Ovary (tissue), 9 donors: ENCODE results near the gene ZNF772. TPM values are rescaled to one million over a fixed set of nuclear protein-coding genes. Genes with fewer than 3 reads are reported as not detected.
A peak's percentile ranks its signal among the peaks of the same experiment; 100 is the strongest.
"Not testable (repeated sequence)": the region's sequence is repeated elsewhere in the genome, so short reads cannot be mapped to it uniquely, and the experiment has no call there.

ENCODE experiments used
- DNase-seq, 5 donors: peaks; one replicate each; pipeline ENCODE4 v3.0.0-alpha.2; 2019 to 2020
- H3K27ac ChIP-seq, 2 donors: fragments of 200-600 bp; one replicate each; pipeline versions ENCODE4 v1.5.1 to v1.8.0; 2019 to 2022
- H3K27me3 ChIP-seq: fragments of 200-600 bp; one replicate; pipeline ENCODE4 v1.8.0; 2022
- H3K36me3 ChIP-seq: fragments of 200-600 bp; sonication (generic); one replicate; pipeline ENCODE4 v1.5.1; 2019
- H3K4me1 ChIP-seq: one replicate; pipeline ENCODE4 v1.8.1; 2013; ENCODE audit warnings: mild to moderate bottlenecking, moderate library complexity; ENCODE audit not compliant: insufficient read depth
- H3K4me3 ChIP-seq: fragments of 200-600 bp; sonication (generic); one replicate; pipeline ENCODE4 v1.5.1; 2017
- H3K9me3 ChIP-seq, 2 donors: fragments of 200-600 bp in 1 of 2; sonication (generic) in 1 of 2; one replicate each; pipeline versions ENCODE4 v1.5.1 to v1.8.1; 2013 to 2019; ENCODE audit warnings: mild to moderate bottlenecking in 1 of 2, moderate library complexity in 1 of 2
- CTCF ChIP-seq, 3 donors: fragments of 450-650 bp in 2 of 3; fragments of 200-600 bp in 1 of 3; IDR thresholded peaks; one replicate each; pipeline versions ENCODE4 v1.5.1 to v1.8.0; 2016 to 2022; ENCODE audit warnings: antibody characterized with exemption in 3 of 3, mild to moderate bottlenecking in 1 of 3
- EP300 ChIP-seq: sonication (generic); formaldehyde crosslinking; IDR thresholded peaks from one replicate; pipeline ENCODE4 v1.6.1; 2017; ENCODE audit warnings: antibody characterized with exemption
- POLR2A ChIP-seq: fragments of 450-650 bp; IDR thresholded peaks from one replicate; pipeline ENCODE4 v1.6.1; 2017; ENCODE audit warnings: antibody characterized with exemption, mild to moderate bottlenecking, moderate library complexity
- whole genome bisulfite sequencing, 3 donors: extraction: QIAGEN DNeasy Blood & Tissue Kit in 1 of 3; methylation state at CpG; one replicate each; pipeline versions ENCODE4 v1.1.5 to v1.1.7; 2013 to 2017; 5-methylcytosine and 5-hydroxymethylcytosine counted together
- intact Hi-C, 4 donors: fragments of 100-400 bp; cut with DNase I; formaldehyde crosslinking; loops; one replicate each; pipeline versions ENCODE4 v1.11.0 to v1.15.1; 2022 to 2023
- polyA plus RNA-seq, 2 donors: library from polyadenylated mRNA; stranded (reverse); fragments of 200-250 nt in 1 of 2; fragments of 350-450 nt in 1 of 2; fragmentation: Illumina TruSeq in 1 of 2; extraction: RNeasy Lipid Tissue Mini Kit (QIAGEN cat#74804) in 1 of 2; gene quantifications; one replicate each; pipeline ENCODE4 v1.2.3, GENCODE V29; 2013 to 2014
- total RNA-seq, 7 donors: library from RNA; depleted of rRNA in 2 of 7; stranded (reverse); fragments of >200 nt in 2 of 7; fragmentation: NEBNext Ultra II Directional in 3 of 7; extraction: Animal tissue kit (Norgen Biotek cat#: 25700) in 3 of 7; gene quantifications; one replicate each; pipeline versions ENCODE4 v1.1.0 to v1.2.4, GENCODE V29; 2016 to 2023
- donor health status: DM: no; HTN: no; CAD: no; lungs with moderate emphysema.
- donor health status: DM: no; HTN: no; CAD: no.
- donor health status: Bipolar disorder and iron deficiency.
- donor health status: DM: yes; HTN: yes; CAD: no.
- donor health status: DM: no; HTN: no; CAD: no.
- donor health status: DM: yes; HTN: yes; CAD: no.

Gene ZNF772
- total and polyA plus RNA-seq, 9 donors, result 3.3 to 23.0 (median 13.3) TPM

DNA sequence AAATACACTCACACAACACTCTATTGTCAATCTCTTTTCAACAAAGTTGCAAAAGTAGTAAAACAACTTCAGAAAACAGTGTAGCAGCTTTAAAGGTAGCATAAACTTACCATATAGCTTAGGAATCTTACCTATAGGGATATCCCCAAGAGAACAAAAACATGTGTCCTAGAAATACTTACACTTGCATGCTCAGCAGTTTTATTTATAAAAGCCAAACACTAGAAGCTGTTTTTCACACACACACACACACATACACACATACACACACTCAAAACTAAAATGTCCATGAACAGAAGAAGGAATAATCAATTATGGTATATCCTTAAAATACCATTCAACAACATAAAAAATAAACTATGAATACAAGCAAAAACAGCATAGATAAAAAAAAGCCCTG lies 34.1 kb upstream of the ZNF772 start:
- DNase-seq, result no peak
- no peaks in the 10 kb centered on the region for H3K27me3 ChIP-seq
- H3K4me1 ChIP-seq, result no peaks in the 10 kb centered on the region
- H3K36me3 ChIP-seq, result no peaks in the 10 kb centered on the region
- TF ChIP-seq CTCF (IDR thresholded peaks at IDR 0.05) (no peak), EP300 (no peak), POLR2A (no peak)
- no peak overlapping the region for H3K4me3 ChIP-seq
- H3K9me3 ChIP-seq, result peaks cover 0 to 33% of the 10 kb centered on the region in 2 donors
- no peak overlapping the region for H3K27ac ChIP-seq
- intact Hi-C loops, result no loop called here

DNA sequence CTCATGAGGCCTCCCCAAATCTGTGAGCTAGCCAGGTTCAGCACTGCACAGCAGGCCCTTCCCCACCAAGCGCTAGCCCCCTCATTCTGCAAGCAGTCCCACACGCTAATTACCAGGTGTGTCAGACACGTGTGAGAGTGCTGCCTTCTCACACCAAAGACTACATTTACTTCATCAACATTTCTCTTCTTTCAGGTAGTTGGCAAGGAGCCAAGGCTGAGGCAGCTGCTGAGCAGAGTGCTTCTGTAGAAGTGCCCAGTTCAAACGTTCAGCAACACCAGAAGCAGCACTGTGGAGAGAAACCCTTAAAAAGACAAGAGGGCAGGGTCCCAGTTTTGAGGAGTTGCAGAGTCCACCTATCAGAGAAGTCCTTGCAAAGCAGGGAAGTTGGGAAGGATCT lies 28.8 kb upstream of the ZNF772 start:
- Histone ChIP-seq H3K4me3 (no peak overlapping the region), H3K9me3 (peaks cover 0 to 44% of the 10 kb centered on the region in 2 donors), H3K27me3 (no peaks in the 10 kb centered on the region), H3K36me3 (no peaks in the 10 kb centered on the region), H3K27ac (no peak overlapping the region), H3K4me1 (no peaks in the 10 kb centered on the region)
- WGBS, 3 donors, result 66 to 90% (median 79%) methylated on average over 4 of the region's 4 CpGs
- no peak for DNase-seq
- intact Hi-C loops, result no loop called here
- TF ChIP-seq POLR2A, result no peak
- TF ChIP-seq CTCF (IDR thresholded peaks at IDR 0.05), result no peak
- no peak for TF ChIP-seq EP300

- WGBS, 3 donors, result 3 to 10% (median 3%) methylated on average over 1 to 2 of the region's 4 CpGs
- intact Hi-C loops, DNase-seq, H3K4me1 ChIP-seq, H3K27me3 ChIP-seq, H3K27ac ChIP-seq, H3K4me3 ChIP-seq, H3K36me3 ChIP-seq: not testable (repeated sequence)
- peaks cover 0 to 21% of the 10 kb centered on the region in 2 donors for H3K9me3 ChIP-seq
Observed at GRCh38 chr19:57500400-57500799, 23.0 kb upstream of the ZNF772 start.

DNA sequence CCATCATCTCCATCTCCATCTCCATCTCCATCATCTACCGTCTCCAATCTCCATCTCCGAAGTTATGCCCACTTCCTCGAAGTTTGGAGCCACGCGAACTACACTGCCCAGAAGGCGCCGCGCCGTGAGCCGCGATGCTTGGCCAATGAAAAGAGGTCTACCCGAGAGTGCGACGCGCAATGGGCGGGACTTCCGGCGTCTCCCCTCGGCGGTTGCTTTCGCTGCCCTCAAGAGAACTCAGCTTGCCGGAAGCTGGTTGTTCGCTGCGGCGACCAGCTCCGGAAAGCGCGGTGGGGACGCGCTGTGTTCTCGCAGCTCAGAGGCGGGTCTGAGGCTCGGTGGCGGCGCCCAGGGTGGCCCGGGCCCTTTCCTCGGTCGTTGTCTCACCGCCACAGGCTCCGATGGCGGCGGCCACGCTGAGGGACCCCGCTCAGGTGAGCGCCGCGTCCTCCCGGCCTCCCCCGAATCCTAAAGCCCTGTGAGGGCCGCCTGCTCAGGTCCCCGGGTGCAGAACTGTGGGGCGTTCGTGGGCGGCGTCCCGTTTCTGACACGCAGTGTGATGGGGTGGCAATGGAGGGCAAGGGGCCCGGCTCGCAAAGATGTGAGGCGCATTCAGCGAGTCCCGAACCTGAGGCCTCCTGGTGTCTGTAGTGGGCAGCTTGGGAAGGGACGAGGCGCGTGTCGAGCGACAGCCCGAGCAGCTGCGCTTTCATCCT lies 22.5 kb upstream of the ZNF772 start, which contains the start of gene ZNF773:
ZNF773 (plus strand) TSS at position 259 of the 716 bp plus-strand sequence; CDS start at position 402, 143 bp downstream.
- intact Hi-C loops, H3K27me3 ChIP-seq, H3K36me3 ChIP-seq, H3K4me1 ChIP-seq: not testable (repeated sequence)
- Histone ChIP-seq H3K9me3 (peaks cover 0 to 18% of the 10 kb centered on the region in 2 donors), H3K27ac (peak within 1 kb of the TSS in 1 of 2 donors; percentile 57), H3K4me3 (peak within 1 kb of the TSS; percentile 81)
- peak; percentile 35 for TF ChIP-seq POLR2A
- DNase-seq, result peak; percentile 93 to 95 (median 95)
- 0 to 1% (median 1%) methylated on average over 45 to 59 of the region's 69 CpGs for WGBS, 3 donors

- DNase-seq, intact Hi-C loops, H3K4me3 ChIP-seq, H3K27me3 ChIP-seq, H3K4me1 ChIP-seq, H3K36me3 ChIP-seq, H3K27ac ChIP-seq: not testable (repeated sequence)
- H3K9me3 ChIP-seq, result peaks cover 0 to 17% of the 10 kb centered on the region in 2 donors
Observed at GRCh38 chr19:57499332-57499679, 21.9 kb upstream of the ZNF772 start.

DNA sequence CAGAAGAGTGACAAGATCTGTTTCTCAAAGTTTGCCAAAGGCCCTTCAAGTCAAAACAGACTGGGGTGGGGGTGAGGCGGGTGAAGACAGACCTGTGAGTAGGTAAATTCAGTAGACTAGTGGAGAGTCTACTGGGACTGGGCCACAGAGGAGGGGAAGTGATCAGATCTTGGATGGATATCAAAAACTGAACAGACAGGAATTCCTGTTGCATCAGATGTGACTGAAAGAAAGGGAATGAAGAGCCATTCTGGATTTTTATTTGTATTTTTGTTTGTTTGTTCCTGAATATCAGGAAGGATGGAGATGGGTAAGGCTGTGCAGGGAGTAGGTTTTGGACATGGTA lies 10.9 kb upstream of the ZNF772 start:
- DNase-seq, H3K27ac ChIP-seq, intact Hi-C loops, H3K4me1 ChIP-seq, H3K27me3 ChIP-seq, H3K4me3 ChIP-seq, H3K36me3 ChIP-seq: not testable (repeated sequence)
- no CpG with 5 or more reads among the region's 1 CpG for WGBS, 3 donors
- peaks cover 0 to 19% of the 10 kb centered on the region in 2 donors for H3K9me3 ChIP-seq

- H3K36me3 ChIP-seq, intact Hi-C loops, H3K4me1 ChIP-seq, H3K27me3 ChIP-seq: not testable (repeated sequence)
- 1% methylated on average over 30 to 60 of the region's 69 CpGs for WGBS, 3 donors
- Histone ChIP-seq H3K9me3 (peaks cover 0 to 15% of the 10 kb centered on the region in 2 donors), H3K4me3 (peak within 1 kb of the TSS; percentile 98), H3K27ac (peak within 1 kb of the TSS; percentile 37 to 40)
- peak; percentile 86 to 93 (median 89) for DNase-seq
Observed at GRCh38 chr19:57487477-57488298, 10.3 kb upstream of the ZNF772 start, which contains the start of gene ZNF419. ZNF419 (plus strand) TSS chr19:57487750; CDS start chr19:57487951, 201 bp downstream.
